Activated CD4-positive, alpha-beta T cell treated with anti-CD3 and anti-CD28 coated beads, Interleukin-2, Interleukin-6, amounts not matched to agents 100 ng/mL and 50 ng/mL, durations not matched to agents 16 hours and 8 hours (primary cell): ENCODE data around the gene ZNF729.
"Not testable (repeated sequence)": the region's sequence is repeated elsewhere in the genome, so short reads cannot be mapped to it uniquely, and the experiment has no call there.

ENCODE experiments used
- DNase-seq: peaks from one replicate; pipeline ENCODE4 v3.0.0-alpha.2; 2020

ZNF729 gene

GRCh38 chr19:22286151-22286810 lies at the start of gene ZNF729:
Gene ZNF729, plus strand, starts transcription at chr19:22286441. Its CDS starts 85 bp downstream, at chr19:22286526.
- DNase-seq, result no peak

GRCh38 chr19:22256856-22257255 lies 29.4 kb upstream of the ZNF729 start:
- no peak for DNase-seq

GRCh38 chr19:22257381-22257780 lies 28.9 kb upstream of the ZNF729 start:
- DNase-seq, result no peak

DNA sequence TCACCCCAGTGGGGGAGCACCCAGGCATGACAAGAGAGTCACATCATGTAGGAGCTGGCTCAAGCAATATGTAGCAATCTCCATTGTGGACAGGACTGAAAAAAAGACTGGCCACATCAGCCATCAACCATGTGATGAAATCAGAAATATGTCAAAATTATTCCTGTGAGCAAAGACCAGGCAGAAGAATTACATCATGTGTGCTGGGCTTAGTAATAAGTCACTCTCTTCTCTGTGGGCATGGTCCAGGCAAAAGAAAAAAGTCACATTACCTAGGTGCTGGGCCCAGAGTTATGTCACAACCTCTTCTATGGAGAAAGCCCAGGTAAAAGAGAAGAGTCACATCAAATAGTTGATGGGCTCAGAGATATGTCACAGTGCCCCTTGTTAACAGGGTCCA lies 28.3 kb upstream of the ZNF729 start:
- DNase-seq, result no peak

DNA sequence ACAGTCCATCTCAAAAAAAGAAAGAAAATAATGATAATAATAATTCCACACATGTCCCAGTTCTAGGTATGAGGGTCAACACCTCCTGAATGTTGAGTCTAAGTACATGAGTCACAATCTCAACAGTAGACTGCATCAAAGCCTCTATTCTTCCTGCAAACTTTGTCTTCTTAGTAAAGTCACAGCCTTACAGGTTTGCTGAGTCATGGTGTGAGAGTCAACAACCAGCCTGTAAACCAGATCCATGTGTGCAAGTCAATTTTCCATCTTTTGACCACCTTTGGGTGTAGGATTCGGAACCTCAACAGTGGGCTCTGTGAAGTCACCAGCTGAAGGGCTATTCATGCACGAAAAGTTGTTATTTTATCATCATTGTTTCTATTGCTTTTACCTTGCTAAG lies 25.7 kb upstream of the ZNF729 start:
- no peak for DNase-seq

DNA sequence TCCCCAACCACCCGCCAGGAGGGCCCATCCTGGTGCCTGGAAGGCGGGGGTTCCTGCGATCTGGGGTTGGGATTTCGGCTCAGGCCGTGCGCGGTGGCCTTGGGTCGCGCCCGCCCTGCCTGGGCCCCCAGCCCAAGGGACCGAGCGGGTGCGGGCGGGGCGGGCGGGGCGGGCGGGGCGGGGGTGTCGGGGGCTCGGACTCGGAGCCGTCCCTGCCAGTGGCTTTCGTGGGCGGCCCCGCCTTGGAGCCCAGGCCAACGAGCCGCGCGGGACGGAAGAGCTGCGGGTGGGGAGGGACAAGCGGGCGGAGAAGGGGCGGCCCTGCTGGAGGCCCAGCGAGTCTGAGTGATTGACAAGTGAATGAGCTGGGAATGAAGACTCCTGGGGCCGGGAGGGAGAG lies 24.6 kb upstream of the ZNF729 start:
- DNase-seq, result no peak

DNA sequence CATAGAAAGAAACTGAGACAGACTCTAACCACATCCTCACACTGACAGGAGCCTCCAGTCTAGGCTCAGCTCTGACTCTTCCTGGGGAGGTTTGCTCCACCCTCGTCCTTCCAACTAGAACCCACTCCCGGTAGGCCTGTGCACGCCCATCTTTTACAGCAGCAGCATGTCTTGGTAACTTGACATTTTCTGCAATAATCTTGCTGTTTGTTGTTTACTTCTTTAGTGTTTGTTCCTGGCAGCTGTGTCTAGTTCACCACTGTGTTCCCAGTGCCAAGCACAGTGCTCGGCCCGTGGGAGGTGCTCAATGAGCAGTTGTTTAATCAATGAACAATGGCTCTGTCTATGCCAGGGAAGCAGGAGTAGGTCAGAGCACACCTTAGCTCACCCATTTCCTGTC lies 23.1 kb upstream of the ZNF729 start:
- no peak for DNase-seq

- not testable (repeated sequence) for DNase-seq
Observed at GRCh38 chr19:22321554-22321953, 35.3 kb downstream of the ZNF729 start.

DNA sequence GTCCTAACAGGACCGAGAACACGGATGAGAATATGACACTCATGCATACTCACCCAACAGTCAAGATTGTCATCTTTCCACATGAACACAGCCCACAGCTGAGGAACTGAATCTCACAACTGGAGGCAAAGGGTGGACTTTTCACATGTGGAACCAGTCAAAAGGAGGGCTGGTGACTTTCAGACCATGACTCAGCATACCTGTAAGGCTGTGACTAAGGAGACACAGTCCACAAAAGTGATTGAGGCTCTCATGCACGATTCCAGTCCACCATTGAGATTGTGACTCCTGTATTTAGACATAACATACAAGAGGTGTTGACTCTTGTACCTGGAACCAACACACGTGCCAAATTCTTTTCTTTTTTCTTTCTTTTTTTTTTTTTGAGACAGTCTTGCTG lies 40.0 kb downstream of the ZNF729 start:
- DNase-seq, result no peak

DNA sequence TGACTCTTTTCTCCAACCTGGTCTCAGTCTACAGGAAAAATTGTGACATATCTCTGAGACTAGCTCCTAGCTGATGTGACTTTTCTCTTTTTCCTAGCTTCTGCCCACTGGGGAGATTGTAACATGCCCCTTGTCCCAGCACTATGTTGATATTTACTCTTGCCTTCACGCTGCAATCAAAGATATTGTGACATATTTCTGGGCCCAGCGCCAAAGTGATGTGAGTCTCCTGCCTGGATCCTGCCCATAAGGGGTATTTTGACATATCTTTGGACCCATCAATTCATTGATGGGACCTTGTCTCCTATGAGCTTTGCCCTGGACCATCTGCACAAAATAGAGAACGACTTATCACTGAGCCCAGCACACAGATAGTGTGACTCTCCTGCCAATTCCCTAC lies 41.1 kb downstream of the ZNF729 start:
- DNase-seq, result no peak

DNA sequence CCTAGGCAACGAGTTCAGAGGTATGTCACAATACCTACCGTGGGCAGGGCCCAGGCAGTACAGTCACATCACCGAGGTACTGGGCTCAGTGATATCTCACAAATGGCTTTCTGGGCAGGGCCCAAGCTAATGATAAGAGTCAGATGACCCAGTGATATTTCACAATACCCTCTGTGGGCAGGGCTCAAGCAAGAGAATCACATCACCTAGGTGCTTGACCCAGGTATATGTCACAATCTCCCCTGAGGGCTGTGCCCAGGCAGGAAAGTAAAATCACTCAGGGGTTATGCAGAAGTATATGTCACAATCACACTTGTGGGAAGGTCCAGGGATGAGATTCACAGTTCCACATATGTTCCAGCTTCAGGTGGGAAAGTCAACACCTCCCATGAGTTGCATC lies 45.3 kb downstream of the ZNF729 start:
- no peak for DNase-seq

DNA sequence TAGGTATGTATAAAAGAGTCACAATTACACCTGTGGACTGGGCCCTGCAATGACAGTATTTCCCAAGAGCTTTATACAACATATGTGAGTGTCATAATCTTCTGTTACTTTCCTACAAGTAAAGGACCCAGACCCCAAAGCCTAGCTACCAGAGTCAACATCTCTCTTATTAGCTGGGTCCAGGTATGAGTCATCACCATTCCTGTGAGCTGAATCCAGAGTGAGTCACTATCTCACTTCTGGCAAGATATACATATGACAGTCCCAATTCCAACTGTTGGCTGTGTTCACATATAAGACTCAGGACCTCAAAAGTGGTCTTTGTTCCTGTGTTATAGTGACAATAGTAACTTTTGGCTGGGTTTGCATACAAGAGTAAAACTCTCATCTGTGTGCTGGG lies 46.7 kb downstream of the ZNF729 start:
- DNase-seq, result no peak

DNA sequence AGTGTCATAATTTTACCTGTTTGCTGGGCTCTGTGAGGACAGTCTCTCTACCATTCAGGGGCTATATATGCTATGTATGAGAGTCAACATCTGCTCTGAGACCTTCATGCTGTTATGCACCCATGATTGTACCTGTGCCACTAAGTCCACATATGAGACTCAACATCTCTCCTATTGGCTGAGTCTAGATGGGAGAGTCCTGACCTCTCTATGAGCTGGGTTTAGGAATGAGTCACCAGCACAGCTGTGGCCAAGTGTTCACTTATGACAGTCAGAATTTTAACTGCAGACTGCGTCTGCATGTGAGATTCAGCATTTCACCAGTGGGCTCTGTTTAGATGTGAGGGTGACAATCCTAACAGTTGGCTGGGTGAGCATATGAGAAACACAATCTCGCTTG lies 49.5 kb downstream of the ZNF729 start:
- no peak for DNase-seq

- no peak for DNase-seq
Observed at GRCh38 chr19:22354665-22355064, 68.4 kb downstream of the ZNF729 start.
